KG1 (cell line): ENCODE measurements around the gene NDUFA6.
A peak's percentile ranks its signal among the peaks of the same experiment; 100 is the strongest.

Experiments used
- DNase-seq: peaks from one replicate; lab custom pipeline; 2025; lab: John Stamatoyannopoulos, UW

NDUFA6 gene

GRCh38 chr22:42070517-42071422, 19.8 kb downstream of the NDUFA6 start, which contains the start of gene NAGA:
TSS of gene NAGA (minus strand) at chr22:42070812. CDS start at chr22:42070297, 515 bp downstream.
- peak; percentile 90 for DNase-seq

- no peak for DNase-seq
These were observed 20.6 kb downstream of the NDUFA6 start for GRCh38 chr22:42069801-42070516.

- DNase-seq, result no peak
These were observed 22.3 kb downstream of the NDUFA6 start for GRCh38 chr22:42068291-42068690.

- no peak for DNase-seq
These were observed 22.8 kb downstream of the NDUFA6 start for GRCh38 chr22:42067671-42068251.

GRCh38 chr22:42066937-42067336, 23.6 kb downstream of the NDUFA6 start:
- DNase-seq, result no peak

- DNase-seq, result no peak
These were observed 24.3 kb downstream of the NDUFA6 start for GRCh38 chr22:42066126-42066761.

GRCh38 chr22:42065438-42066125, 25.0 kb downstream of the NDUFA6 start:
- no peak for DNase-seq

GRCh38 chr22:42064629-42065028, 25.9 kb downstream of the NDUFA6 start:
- no peak for DNase-seq

- no peak for DNase-seq
These were observed 27.9 kb downstream of the NDUFA6 start for GRCh38 chr22:42062506-42063170.

- no peak for DNase-seq
These were observed 29.5 kb downstream of the NDUFA6 start for GRCh38 chr22:42061041-42061440.

- no peak for DNase-seq
These were observed 30.1 kb downstream of the NDUFA6 start for GRCh38 chr22:42060489-42060888.

GRCh38 chr22:42056757-42057511, 33.6 kb downstream of the NDUFA6 start:
- DNase-seq, result no peak

- no peak for DNase-seq
These were observed 37.8 kb downstream of the NDUFA6 start for GRCh38 chr22:42052765-42053164.

GRCh38 chr22:42050641-42051180, 39.9 kb downstream of the NDUFA6 start:
- no peak for DNase-seq

GRCh38 chr22:42041784-42042183, 48.8 kb downstream of the NDUFA6 start:
- no peak for DNase-seq

GRCh38 chr22:42039271-42039670, 51.3 kb downstream of the NDUFA6 start:
- no peak for DNase-seq
